KMS-11 (cell line): ENCODE data around the gene SETD5.

Experiments
- H2AFZ ChIP-seq: fragments of 200-600 bp; sonication (generic); 2 replicates; pipeline ENCODE4 v1.6.1; 2016; ENCODE audit warnings: antibody characterized with exemption, mixed run types, low read depth
- H3K27ac ChIP-seq: fragments of 200-600 bp; sonication (generic); 2 replicates; pipeline ENCODE4 v1.6.1; 2016; ENCODE audit warnings: mild to moderate bottlenecking, mixed run types
- H3K27me3 ChIP-seq: fragments of 200-600 bp; sonication (generic); 2 replicates; pipeline ENCODE4 v1.6.1; 2017; ENCODE audit warnings: mild to moderate bottlenecking, low read depth, mixed run types, moderate library complexity; ENCODE audit not compliant: insufficient read depth
- H3K36me3 ChIP-seq: fragments of 200-600 bp; sonication (generic); 2 replicates; pipeline ENCODE4 v1.6.1; 2017; ENCODE audit warnings: mild to moderate bottlenecking, mixed run types; ENCODE audit not compliant: insufficient read depth
- H3K4me1 ChIP-seq: fragments of 200-600 bp; sonication (generic); 2 replicates; pipeline ENCODE4 v1.6.1; 2016; ENCODE audit warnings: mild to moderate bottlenecking, low read depth, mixed run types; ENCODE audit not compliant: poor library complexity, severe bottlenecking
- H3K4me2 ChIP-seq: fragments of 200-600 bp; sonication (generic); 2 replicates; pipeline ENCODE4 v1.7.0; 2016; ENCODE audit warnings: mild to moderate bottlenecking, mixed run types
- H3K4me3 ChIP-seq: fragments of 200-600 bp; sonication (generic); IDR thresholded peaks from 2 replicates; pipeline ENCODE4 v1.6.1; 2017; ENCODE audit warnings: low read depth, low read length, mixed read lengths; ENCODE audit not compliant: insufficient read depth
- H3K79me2 ChIP-seq: fragments of 200-600 bp; sonication (generic); 2 replicates; pipeline ENCODE4 v1.6.1; 2016; ENCODE audit warnings: low read depth, mixed run types; ENCODE audit not compliant: insufficient read depth
- H3K9ac ChIP-seq: fragments of 200-600 bp; sonication (generic); 2 replicates; pipeline ENCODE4 v1.6.1; 2016; ENCODE audit warnings: mild to moderate bottlenecking, mixed run types
- H4K20me1 ChIP-seq: fragments of 200-600 bp; sonication (generic); 2 replicates; pipeline ENCODE4 v1.6.1; 2016; ENCODE audit warnings: mild to moderate bottlenecking, mixed run types; ENCODE audit not compliant: insufficient read depth
- CTCF ChIP-seq: fragments of 200-600 bp; sonication (generic); conservative IDR thresholded peaks from 2 replicates; pipeline ENCODE4 v1.6.1; 2017; ENCODE audit warnings: low read depth, mild to moderate bottlenecking, antibody characterized with exemption, low read length, moderate library complexity, mixed read lengths

The SETD5 gene

GRCh38 chr3:9414826-9415225 lies 17.4 kb downstream of the SETD5 start:
- Histone ChIP-seq H3K9ac (no peak overlapping the region), H3K27me3 (no peaks in the 10 kb centered on the region), H4K20me1 (0 out of 2 replicates have a peak, but pooled peaks cover 9% of the 10 kb centered on the region), H3K36me3 (no peaks in the 10 kb centered on the region), H2AFZ (no peak overlapping the region), H3K79me2 (peaks cover 98% of the 10 kb centered on the region), H3K4me3 (no peak overlapping the region), H3K4me2 (no peak overlapping the region), H3K27ac (no peak overlapping the region), H3K4me1 (peaks cover 31% of the 10 kb centered on the region)
- TF ChIP-seq CTCF = no peak

GRCh38 chr3:9415485-9416138 lies 18.2 kb downstream of the SETD5 start:
- H3K4me1 ChIP-seq = peaks cover 36% of the 10 kb centered on the region
- peaks cover 97% of the 10 kb centered on the region for H3K79me2 ChIP-seq
- no peak overlapping the region for H3K4me3 ChIP-seq
- H3K9ac ChIP-seq = no peak overlapping the region
- H4K20me1 ChIP-seq = 0 out of 2 replicates have a peak, but pooled peaks cover 9% of the 10 kb centered on the region
- no peak overlapping the region for H2AFZ ChIP-seq
- no peak overlapping the region for H3K27ac ChIP-seq
- no peak overlapping the region for H3K4me2 ChIP-seq
- no peak for TF ChIP-seq CTCF
- H3K27me3 ChIP-seq = no peaks in the 10 kb centered on the region
- no peaks in the 10 kb centered on the region for H3K36me3 ChIP-seq

GRCh38 chr3:9416139-9416780 lies 18.8 kb downstream of the SETD5 start:
- H3K4me1 ChIP-seq = peaks cover 37% of the 10 kb centered on the region
- no peak overlapping the region for H3K9ac ChIP-seq
- H4K20me1 ChIP-seq = 0 out of 2 replicates have a peak, but pooled peaks cover 9% of the 10 kb centered on the region
- H3K4me3 ChIP-seq = no peak overlapping the region
- no peak overlapping the region for H3K27ac ChIP-seq
- H3K27me3 ChIP-seq = no peaks in the 10 kb centered on the region
- peaks cover 97% of the 10 kb centered on the region for H3K79me2 ChIP-seq
- H2AFZ ChIP-seq = no peak overlapping the region
- H3K36me3 ChIP-seq = no peaks in the 10 kb centered on the region
- no peak for TF ChIP-seq CTCF
- no peak overlapping the region for H3K4me2 ChIP-seq

GRCh38 chr3:9420850-9421549 lies 23.6 kb downstream of the SETD5 start:
- Histone ChIP-seq H3K27ac (peak overlapping the region; percentile 20; the same call in 1 of the 2 replicates), H4K20me1 (peaks cover 5% of the 10 kb centered on the region; the same call in 1 of the 2 replicates), H2AFZ (no peak overlapping the region), H3K79me2 (peaks cover 94% of the 10 kb centered on the region), H3K9ac (no peak overlapping the region), H3K27me3 (no peaks in the 10 kb centered on the region), H3K4me3 (no peak overlapping the region), H3K4me1 (peaks cover 53% of the 10 kb centered on the region), H3K4me2 (peak overlapping the region; percentile 46; the same call in 1 of the 2 replicates), H3K36me3 (no peaks in the 10 kb centered on the region)
- TF ChIP-seq CTCF = no peak
